Breast epithelium (tissue), 4 donors: Measurements from ENCODE around the gene TAS1R3. TPM values are rescaled to one million over a fixed set of nuclear protein-coding genes. Genes with fewer than 3 reads are reported as not detected.
A peak's percentile ranks its signal among the peaks of the same experiment; 100 is the strongest.

ENCODE experiments used
- DNase-seq, 2 donors: peaks; one replicate each; pipeline ENCODE4 v3.0.0-alpha.2; 2019; ENCODE audit warnings: low spot score in 2 of 2
- H3K27ac ChIP-seq, 2 donors: fragments of 200-600 bp; sonication (generic) in 1 of 2; one replicate each; pipeline ENCODE4 v1.5.1; 2016 to 2019; ENCODE audit warnings: mild to moderate bottlenecking in 1 of 2
- H3K27me3 ChIP-seq, 2 donors: fragments of 200-600 bp; sonication (generic) in 1 of 2; one replicate each; pipeline versions ENCODE4 v1.5.1 to v1.6.0; 2017 to 2019; ENCODE audit warnings: control low read depth in 1 of 2, mild to moderate bottlenecking in 1 of 2
- H3K36me3 ChIP-seq: fragments of 200-600 bp; one replicate; pipeline ENCODE4 v1.5.1; 2019
- H3K4me1 ChIP-seq, 2 donors: fragments of 200-600 bp; sonication (generic); one replicate each; pipeline ENCODE4 v1.5.1; 2016 to 2019; ENCODE audit warnings: control low read depth in 1 of 2
- H3K4me3 ChIP-seq, 3 donors: fragments of 200-600 bp; sonication (generic); 1 replicate in 2 of 3; 2 replicates in 1 of 3; pipeline ENCODE4 v1.5.1; 2016 to 2019; ENCODE audit warnings: mild to moderate bottlenecking in 3 of 3, moderate library complexity in 2 of 3
- H3K9me3 ChIP-seq, 2 donors: fragments of 200-600 bp; sonication (generic) in 1 of 2; one replicate each; pipeline ENCODE4 v1.5.1; 2016 to 2019; ENCODE audit warnings: control low read depth in 1 of 2
- POLR2A ChIP-seq: fragments of 450-650 bp; IDR thresholded peaks from one replicate; pipeline ENCODE4 v1.6.1; 2016; ENCODE audit warnings: antibody characterized with exemption, mild to moderate bottlenecking, moderate library complexity
- POLR2AphosphoS5 ChIP-seq, 3 donors: sonication (generic); formaldehyde crosslinking; IDR thresholded peaks; one replicate each; pipeline ENCODE4 v1.6.1; 2017; ENCODE audit warnings: antibody characterized with exemption in 3 of 3
- intact Hi-C: fragments of 100-400 bp; cut with DNase I; formaldehyde crosslinking; loops from one replicate; pipeline ENCODE4 v1.15.1; 2023; ENCODE audit warnings: low total_unique reads
- total RNA-seq, 3 donors: library from RNA; depleted of rRNA; stranded (reverse); fragments of >200 nt; gene quantifications; one replicate each; pipeline ENCODE4 v1.1.0, GENCODE V29; 2016
- TF ChIP-seq, protein P1 (sequence below), 3 donors: fragments of 450-650 bp; IDR thresholded peaks; one replicate each; pipeline ENCODE4 v1.5.1; 2016 to 2017; ENCODE audit warnings: antibody characterized with exemption in 3 of 3, mild to moderate bottlenecking in 3 of 3, moderate library complexity in 3 of 3

TAS1R3 gene
- total RNA-seq, 3 donors from 2014 or later: 0.16 to 0.33 TPM; not detected in 1

DNA sequence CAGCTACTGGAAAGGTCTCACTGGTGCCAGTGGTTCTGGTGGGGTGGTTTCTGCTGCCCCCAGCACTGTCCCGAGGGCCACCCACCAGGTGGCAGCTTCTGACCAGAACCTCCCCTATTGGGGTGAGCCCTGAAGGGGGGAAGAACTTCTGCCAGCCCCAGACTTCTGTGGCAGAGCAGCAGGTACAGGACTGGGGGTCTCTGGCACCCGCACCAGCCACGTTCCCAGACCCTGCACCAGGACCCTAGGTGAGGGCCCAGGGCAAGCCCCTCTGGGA, 21.0 kb upstream of the TAS1R3 start:
- TF ChIP-seq POLR2AphosphoS5 (IDR thresholded peaks at IDR 0.05) (no peak), POLR2A (no peak)
- TF ChIP-seq, protein P1, sequence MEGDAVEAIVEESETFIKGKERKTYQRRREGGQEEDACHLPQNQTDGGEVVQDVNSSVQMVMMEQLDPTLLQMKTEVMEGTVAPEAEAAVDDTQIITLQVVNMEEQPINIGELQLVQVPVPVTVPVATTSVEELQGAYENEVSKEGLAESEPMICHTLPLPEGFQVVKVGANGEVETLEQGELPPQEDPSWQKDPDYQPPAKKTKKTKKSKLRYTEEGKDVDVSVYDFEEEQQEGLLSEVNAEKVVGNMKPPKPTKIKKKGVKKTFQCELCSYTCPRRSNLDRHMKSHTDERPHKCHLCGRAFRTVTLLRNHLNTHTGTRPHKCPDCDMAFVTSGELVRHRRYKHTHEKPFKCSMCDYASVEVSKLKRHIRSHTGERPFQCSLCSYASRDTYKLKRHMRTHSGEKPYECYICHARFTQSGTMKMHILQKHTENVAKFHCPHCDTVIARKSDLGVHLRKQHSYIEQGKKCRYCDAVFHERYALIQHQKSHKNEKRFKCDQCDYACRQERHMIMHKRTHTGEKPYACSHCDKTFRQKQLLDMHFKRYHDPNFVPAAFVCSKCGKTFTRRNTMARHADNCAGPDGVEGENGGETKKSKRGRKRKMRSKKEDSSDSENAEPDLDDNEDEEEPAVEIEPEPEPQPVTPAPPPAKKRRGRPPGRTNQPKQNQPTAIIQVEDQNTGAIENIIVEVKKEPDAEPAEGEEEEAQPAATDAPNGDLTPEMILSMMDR (IDR thresholded peaks at IDR 0.05): no peak

DNA sequence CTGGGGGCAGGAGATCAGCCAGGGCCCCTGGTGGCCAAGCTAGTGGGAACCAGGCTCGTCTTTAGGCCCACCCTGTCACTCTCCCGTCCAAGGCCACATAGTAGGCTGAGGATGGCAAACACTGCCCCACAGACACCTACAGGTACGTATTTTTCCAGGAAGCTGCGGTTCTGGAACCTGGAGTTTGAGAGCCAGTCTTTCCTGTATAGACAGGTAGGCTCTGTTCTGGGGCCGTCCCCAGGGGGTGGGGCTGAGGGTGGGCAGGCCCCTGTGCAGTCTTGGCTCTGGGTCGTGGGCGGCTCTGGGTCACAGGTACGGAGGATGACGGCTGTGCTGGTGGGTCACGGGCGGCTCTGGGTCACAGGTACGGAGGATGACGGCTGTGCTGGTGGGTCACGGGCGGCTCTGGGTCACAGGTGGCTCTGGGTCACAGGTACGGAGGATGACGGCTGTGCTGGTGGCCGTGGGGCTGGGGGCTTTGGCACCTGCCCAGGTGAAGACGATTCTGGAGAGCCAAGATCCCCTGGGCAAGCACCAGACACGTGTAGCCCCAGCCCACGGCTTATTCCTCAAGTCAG, 20.5 kb upstream of the TAS1R3 start:
- intact Hi-C loops: no loop called here
- TF ChIP-seq POLR2AphosphoS5 (IDR thresholded peaks at IDR 0.05) (no peak), POLR2A (no peak)
- TF ChIP-seq, protein P1 (IDR thresholded peaks at IDR 0.05): no peak
- Histone ChIP-seq H3K27me3 (no peaks in the 10 kb centered on the region), H3K9me3 (no peaks in the 10 kb centered on the region), H3K36me3 (peaks cover 5% of the 10 kb centered on the region), H3K4me3 (no peak overlapping the region), H3K4me1 (peaks cover 18 to 21% of the 10 kb centered on the region in 2 donors), H3K27ac (peak overlapping the region; percentile 90 to 93)
- peak in 1 of 2 donors; percentile 60 for DNase-seq

More for the DNA sequence above, 21.0 kb upstream of the TAS1R3 start:
- Histone ChIP-seq H3K4me3 (peak overlapping the region in 2 of 3 donors; percentile 80 to 86), H3K4me1 (peaks cover 23 to 26% of the 10 kb centered on the region in 2 donors), H3K36me3 (peaks cover 5% of the 10 kb centered on the region), H3K9me3 (no peaks in the 10 kb centered on the region), H3K27me3 (no peaks in the 10 kb centered on the region), H3K27ac (peak overlapping the region; percentile 90 to 93)
- intact Hi-C loops: no loop called here
- no peak for DNase-seq

DNA sequence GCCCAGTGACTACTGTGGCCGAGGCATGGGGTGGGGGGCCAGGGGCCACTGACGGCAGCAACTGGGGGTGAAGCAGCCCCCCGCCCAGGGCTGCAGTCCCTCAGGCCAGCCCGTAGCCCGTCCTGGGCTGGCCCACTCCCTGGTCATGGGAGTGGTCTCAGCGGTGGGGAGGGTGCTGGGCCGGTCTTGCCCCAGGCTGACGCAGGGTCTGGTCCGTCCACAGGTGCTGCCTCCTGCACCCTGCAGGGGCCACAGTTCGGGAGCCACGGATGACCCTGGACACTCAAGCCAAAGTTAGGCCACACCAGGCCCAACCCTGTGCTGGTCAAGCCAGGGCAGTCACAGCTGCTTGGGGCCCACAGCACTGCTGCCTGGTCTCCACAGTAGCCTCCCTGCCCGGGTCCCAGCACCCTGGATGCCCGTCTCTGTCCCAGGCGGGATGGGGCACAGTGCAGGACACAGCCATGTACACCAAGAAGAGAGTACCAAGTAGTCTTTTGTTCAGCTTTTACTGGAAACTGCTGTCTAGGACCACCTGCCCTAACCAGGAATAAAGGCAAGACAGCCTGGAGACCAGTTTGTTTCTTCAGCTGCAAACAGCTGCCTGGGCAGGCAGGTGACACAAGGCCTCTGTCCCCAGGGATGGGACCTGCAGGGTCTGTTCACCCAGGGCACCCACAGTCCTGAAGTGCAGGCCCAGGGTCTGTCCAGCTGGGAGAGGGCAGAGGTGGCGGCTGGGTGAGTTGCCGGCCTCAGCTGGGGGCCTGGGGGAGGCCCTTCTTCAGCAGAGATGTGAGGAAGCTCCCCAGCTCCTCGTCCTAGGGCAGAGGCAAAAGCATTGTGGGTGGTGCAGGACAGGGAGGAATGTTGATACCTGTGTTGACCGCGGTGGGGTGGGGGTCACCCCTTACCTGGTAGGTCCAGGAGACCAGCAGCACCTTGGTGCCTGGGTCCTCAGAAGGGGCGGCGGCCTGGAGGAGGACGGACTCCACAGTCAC, 19.7 kb upstream of the TAS1R3 start:
- Histone ChIP-seq H3K27ac (peak overlapping the region; percentile 32 to 90), H3K4me1 (peaks cover 10 to 13% of the 10 kb centered on the region in 2 donors), H3K36me3 (peaks cover 5% of the 10 kb centered on the region), H3K9me3 (no peaks in the 10 kb centered on the region), H3K4me3 (no peak overlapping the region), H3K27me3 (no peaks in the 10 kb centered on the region)
- no peak for DNase-seq
- intact Hi-C loops: no loop called here
- TF ChIP-seq, protein P1 (IDR thresholded peaks at IDR 0.05): no peak
- no peak for TF ChIP-seq POLR2A
- no peak for TF ChIP-seq POLR2AphosphoS5 (IDR thresholded peaks at IDR 0.05)

DNA sequence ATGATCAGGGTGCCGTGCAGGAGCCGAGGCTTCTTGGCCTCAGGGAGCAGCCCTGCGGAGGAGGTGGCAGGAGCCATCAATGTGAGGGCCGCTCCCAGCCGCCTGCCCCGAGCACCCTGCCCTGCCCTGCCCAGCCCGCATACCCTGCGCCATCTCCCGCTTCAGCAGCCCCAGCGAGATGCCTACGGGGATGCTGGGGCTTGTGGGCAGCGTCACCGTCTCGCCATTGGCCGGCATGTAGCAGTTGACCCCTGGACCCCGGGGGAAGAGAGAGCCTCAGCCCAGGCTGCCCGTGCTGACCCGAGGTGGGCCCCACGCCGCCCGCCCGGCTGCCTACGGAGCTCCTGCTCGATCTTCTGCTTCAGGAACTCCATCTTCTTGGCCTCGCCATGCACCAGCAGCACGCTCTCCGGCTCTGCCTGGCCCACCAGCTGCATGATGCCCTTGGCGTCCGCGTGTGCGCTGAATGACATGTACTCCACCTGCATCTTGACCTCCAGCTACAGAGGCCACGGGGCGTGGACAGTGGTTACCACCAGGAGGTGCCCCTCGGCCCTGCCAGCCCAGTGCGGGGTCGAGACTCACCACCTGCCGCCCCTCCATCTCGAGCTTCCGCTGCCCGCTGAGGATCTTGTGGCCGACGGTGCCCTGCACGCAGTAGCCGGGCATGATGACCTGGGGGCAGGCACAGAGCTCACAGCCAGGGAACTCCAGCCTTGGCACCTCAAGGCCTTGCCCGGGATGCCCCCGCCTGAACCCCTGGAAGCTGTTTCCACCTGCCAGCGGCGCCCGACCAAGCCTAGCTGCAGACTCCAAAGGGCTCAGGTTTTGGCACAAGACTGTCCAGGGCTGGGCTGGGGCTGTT, 18.4 kb upstream of the TAS1R3 start:
- intact Hi-C loops: no loop called here
- H3K4me1 ChIP-seq: peaks cover 3 to 8% of the 10 kb centered on the region in 2 donors
- peaks cover 5% of the 10 kb centered on the region for H3K36me3 ChIP-seq
- H3K27ac ChIP-seq: no peak overlapping the region
- H3K9me3 ChIP-seq: no peaks in the 10 kb centered on the region
- DNase-seq: no peak
- H3K4me3 ChIP-seq: no peak overlapping the region
- no peaks in the 10 kb centered on the region for H3K27me3 ChIP-seq
- TF ChIP-seq, protein P1 (IDR thresholded peaks at IDR 0.05): no peak
- TF ChIP-seq POLR2AphosphoS5 (IDR thresholded peaks at IDR 0.05) (no peak), POLR2A (no peak)
